Prostate gland (tissue), 2 donors: Measurements from ENCODE around the gene XRCC2. TPM values are rescaled to one million over a fixed set of nuclear protein-coding genes. Genes with fewer than 3 reads are reported as not detected.
"Not testable (repeated sequence)": the region's sequence is repeated elsewhere in the genome, so short reads cannot be mapped to it uniquely, and the experiment has no call there.

Experiments
- DNase-seq: peaks from one replicate; pipeline ENCODE4 v3.0.0-alpha.2; 2019; ENCODE audit warnings: low spot score
- H3K27ac ChIP-seq, 2 donors: fragments of 200-600 bp; sonication (generic); 2 replicates each; pipeline ENCODE4 v1.5.1; 2017 to 2019
- H3K27me3 ChIP-seq: fragments of 200-600 bp; sonication (generic); replicated peaks from 2 replicates; pipeline ENCODE4 v1.5.1; 2019; ENCODE audit not compliant: insufficient read depth
- H3K36me3 ChIP-seq, 2 donors: fragments of 200-600 bp; sonication (generic); 1 replicate in 1 of 2; 2 replicates in 1 of 2; pipeline versions ENCODE4 v1.5.1 to v1.8.1; 2017 to 2019
- H3K4me1 ChIP-seq: fragments of 200-600 bp; sonication (generic); replicated peaks from 2 replicates; pipeline ENCODE4 v1.5.1; 2019
- H3K4me3 ChIP-seq, 2 donors: fragments of 200-600 bp; sonication (generic); 2 replicates each; pipeline ENCODE4 v1.5.1; 2017 to 2019
- H3K9me3 ChIP-seq: fragments of 200-600 bp; sonication (generic); 2 replicates; pipeline ENCODE4 v1.5.1; 2017
- CTCF ChIP-seq, 4 experiments: fragments of 200-600 bp in 2 of 4; fragments of 450-650 bp in 2 of 4; sonication (generic) in 2 of 4; IDR thresholded peaks; 1 replicate in 3 of 4; 2 replicates in 1 of 4; pipeline ENCODE4 v1.5.1; 2016 to 2019; ENCODE audit warnings: antibody characterized with exemption in 4 of 4, mild to moderate bottlenecking in 2 of 4, moderate library complexity in 2 of 4
- POLR2A ChIP-seq: fragments of 450-650 bp; IDR thresholded peaks from one replicate; pipeline ENCODE4 v1.6.1; 2016; ENCODE audit warnings: antibody characterized with exemption, mild to moderate bottlenecking
- POLR2AphosphoS5 ChIP-seq: sonication (generic); formaldehyde crosslinking; IDR thresholded peaks from one replicate; pipeline ENCODE4 v1.6.1; 2017; ENCODE audit warnings: antibody characterized with exemption
- WGBS: methylation state at CpG from one replicate; pipeline ENCODE4 v1.1.5; 2018; 5-methylcytosine and 5-hydroxymethylcytosine counted together
- intact Hi-C: fragments of 100-400 bp; cut with DNase I; formaldehyde crosslinking; loops from one replicate; pipeline ENCODE4 v1.14.2; 2022
- total RNA-seq, 2 donors: library from RNA; depleted of rRNA; stranded (reverse); fragments of >200 nt; gene quantifications; one replicate each; pipeline ENCODE4 v1.1.0, GENCODE V29; 2016

XRCC2 gene
- total RNA-seq, 2 donors from 2014 or later, result 0.91 to 1.6 TPM

- DNase-seq, result no peak
- Histone ChIP-seq H3K27ac (no peak overlapping the region), H3K27me3 (no peaks in the 10 kb centered on the region), H3K4me1 (no peaks in the 10 kb centered on the region), H3K4me3 (no peak overlapping the region), H3K36me3 (no peaks in the 10 kb centered on the region), H3K9me3 (no peaks in the 10 kb centered on the region)
- intact Hi-C loops, result no loop called here
- WGBS, result 44% methylated on average over 5 of the region's 5 CpGs
- TF ChIP-seq POLR2AphosphoS5, result no peak
- no peak for TF ChIP-seq POLR2A
- no peak for TF ChIP-seq CTCF (IDR thresholded peaks at IDR 0.05)
Measured at GRCh38 chr7:152709287-152710152, 33.6 kb upstream of the XRCC2 start.

GRCh38 chr7:152704796-152705384 lies 28.9 kb upstream of the XRCC2 start:
- Histone ChIP-seq H3K36me3 (no peaks in the 10 kb centered on the region), H3K4me3 (no peak overlapping the region), H3K27ac (no peak overlapping the region), H3K4me1 (no peaks in the 10 kb centered on the region), H3K9me3 (no peaks in the 10 kb centered on the region), H3K27me3 (no peaks in the 10 kb centered on the region)
- intact Hi-C loops, result no loop called here
- TF ChIP-seq POLR2A (no peak), POLR2AphosphoS5 (no peak), CTCF (IDR thresholded peaks at IDR 0.05) (no peak)
- no peak for DNase-seq
- WGBS, result 100% methylated on average over 1 of the region's 1 CpG

GRCh38 chr7:152699079-152699478 lies 23.1 kb upstream of the XRCC2 start:
- Histone ChIP-seq H3K9me3 (no peaks in the 10 kb centered on the region), H3K27ac (no peak overlapping the region), H3K27me3 (no peaks in the 10 kb centered on the region), H3K36me3 (no peaks in the 10 kb centered on the region), H3K4me3 (no peak overlapping the region), H3K4me1 (no peaks in the 10 kb centered on the region)
- intact Hi-C loops, result no loop called here
- no peak for DNase-seq
- TF ChIP-seq CTCF (IDR thresholded peaks at IDR 0.05) (no peak), POLR2AphosphoS5 (no peak), POLR2A (no peak)

GRCh38 chr7:152697268-152697974 lies 21.5 kb upstream of the XRCC2 start:
- H3K4me3 ChIP-seq, intact Hi-C loops, H3K4me1 ChIP-seq, H3K9me3 ChIP-seq, DNase-seq, H3K27me3 ChIP-seq, H3K36me3 ChIP-seq, H3K27ac ChIP-seq: not testable (repeated sequence)
- 75% methylated on average over 12 of the region's 12 CpGs for WGBS

GRCh38 chr7:152692196-152692595 lies 16.3 kb upstream of the XRCC2 start:
- H3K36me3 ChIP-seq, H3K27ac ChIP-seq, H3K4me3 ChIP-seq, H3K4me1 ChIP-seq, intact Hi-C loops, H3K27me3 ChIP-seq, H3K9me3 ChIP-seq, DNase-seq: not testable (repeated sequence)
- WGBS, result 95% methylated on average over 2 of the region's 2 CpGs
